Renal cortex interstitium (tissue), 11 donors: ENCODE measurements around the gene IYD. TPM values are rescaled to one million over a fixed set of nuclear protein-coding genes. Genes with fewer than 3 reads are reported as not detected.
"Not testable (repeated sequence)": the region's sequence is repeated elsewhere in the genome, so short reads cannot be mapped to it uniquely, and the experiment has no call there.

Source experiments
- DNase-seq, 11 donors: peaks; one replicate each; pipeline ENCODE4 v3.0.0-alpha.2; 2013; ENCODE audit warnings: low read depth in 9 of 11, low spot score in 4 of 11; ENCODE audit errors: extremely low read depth in 1 of 11
- polyA plus RNA-seq, 3 donors: library from polyadenylated mRNA; unstranded; fragments of 120-200 nt; gene quantifications; one replicate each; pipeline ENCODE4 v1.2.1, GENCODE V29; 2013; ENCODE audit not compliant: insufficient read length in 3 of 3

IYD gene
- polyA plus RNA-seq, 3 donors = 4.0 to 8.2 (median 4.6) TPM

DNA sequence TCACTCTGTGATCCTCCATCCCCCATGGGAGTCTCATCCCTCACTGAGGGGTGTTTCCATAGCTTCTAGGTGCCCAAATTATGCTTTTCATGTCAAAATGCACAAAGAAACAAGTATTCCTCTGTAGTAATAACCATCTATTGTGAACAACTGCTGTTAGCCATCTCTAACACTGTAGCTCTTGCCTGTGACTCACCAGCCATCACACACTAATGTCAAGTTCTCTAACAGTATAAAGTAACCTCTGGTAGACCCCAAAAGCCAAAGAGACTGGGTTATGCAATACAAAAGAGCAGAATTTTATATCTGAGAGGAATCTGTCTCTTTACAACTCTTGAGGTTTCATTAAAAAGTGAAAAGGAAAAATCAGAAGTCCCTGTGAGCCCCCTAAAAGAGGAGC lies 25.4 kb upstream of the IYD start:
- no peak for DNase-seq

DNA sequence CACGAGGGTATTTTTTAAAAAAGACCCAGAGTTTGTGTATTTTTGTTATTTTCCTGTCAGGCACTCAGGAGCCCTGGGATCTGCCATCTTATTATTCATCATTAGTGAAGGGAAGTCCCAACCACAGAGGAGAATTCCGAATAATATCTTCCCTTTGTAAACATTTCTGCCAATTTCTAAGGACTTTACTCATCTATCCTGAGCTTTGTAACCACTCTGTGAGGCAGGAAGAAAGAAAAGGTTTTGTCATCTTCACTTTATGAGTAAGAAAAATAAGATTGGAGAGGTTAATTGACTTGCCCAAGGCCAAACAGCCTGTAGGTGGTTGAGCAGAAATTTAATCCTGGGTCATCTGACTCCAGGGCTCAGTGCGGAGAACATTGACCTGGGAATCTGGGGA lies 23.0 kb upstream of the IYD start:
- DNase-seq = no peak

DNA sequence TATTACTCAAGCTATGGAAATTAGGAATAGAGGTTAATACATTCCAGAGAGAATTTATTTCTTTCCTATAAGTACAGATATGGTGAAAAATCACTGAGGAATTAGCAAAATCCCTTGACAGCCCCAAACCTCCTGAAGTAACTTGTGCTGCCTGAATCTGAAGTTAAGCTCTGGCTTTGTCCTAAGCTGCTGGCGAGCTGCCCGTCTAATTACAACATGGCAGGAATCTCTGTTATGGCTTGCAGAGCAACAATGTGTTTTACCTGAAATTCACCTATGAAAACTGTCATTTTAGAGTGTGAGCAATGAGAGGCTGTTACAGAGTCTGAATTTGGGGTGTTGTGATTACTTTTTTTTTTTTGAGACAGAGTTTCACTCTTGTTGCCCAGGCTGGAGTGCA lies 22.5 kb upstream of the IYD start:
- DNase-seq = no peak

DNA sequence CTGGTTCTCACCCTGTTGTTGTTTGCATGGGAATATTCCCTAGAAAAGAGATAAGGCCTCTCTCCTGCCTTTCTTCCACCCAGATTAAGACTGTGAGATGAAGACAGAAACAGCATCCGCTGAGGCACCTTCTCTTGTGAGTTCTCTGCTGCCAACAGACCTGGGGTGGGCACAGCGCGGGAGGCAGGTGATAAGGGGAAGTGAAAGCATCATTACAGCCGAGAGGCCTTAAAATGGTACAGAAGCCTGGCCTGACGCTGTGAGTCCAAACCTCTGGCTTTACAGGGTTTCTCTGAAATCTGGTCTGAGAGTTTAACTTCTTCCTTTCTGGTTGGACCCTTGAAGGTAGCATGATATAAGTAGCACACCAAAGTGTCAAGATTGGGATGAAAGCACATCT lies 21.0 kb upstream of the IYD start:
- DNase-seq = no peak

DNA sequence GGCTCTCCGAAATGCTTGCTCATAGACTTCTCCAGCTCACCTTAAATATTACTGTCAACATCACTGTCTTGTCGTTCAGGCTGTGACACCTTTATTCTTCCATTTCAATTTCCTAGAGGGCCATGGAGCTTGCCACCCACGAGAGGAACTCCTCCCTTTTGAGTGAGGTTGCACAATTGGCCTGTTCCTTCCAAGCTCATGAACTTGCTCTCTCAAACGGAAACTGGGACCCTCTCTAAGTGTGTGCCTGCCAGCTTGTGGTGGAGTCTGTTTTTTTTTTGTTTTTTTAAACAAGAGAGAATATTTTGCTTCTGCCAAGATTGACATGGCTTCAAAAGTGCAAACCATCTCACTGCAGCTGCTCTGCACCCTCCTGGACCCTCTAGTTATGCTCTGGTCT lies 19.3 kb upstream of the IYD start:
- DNase-seq = no peak

DNA sequence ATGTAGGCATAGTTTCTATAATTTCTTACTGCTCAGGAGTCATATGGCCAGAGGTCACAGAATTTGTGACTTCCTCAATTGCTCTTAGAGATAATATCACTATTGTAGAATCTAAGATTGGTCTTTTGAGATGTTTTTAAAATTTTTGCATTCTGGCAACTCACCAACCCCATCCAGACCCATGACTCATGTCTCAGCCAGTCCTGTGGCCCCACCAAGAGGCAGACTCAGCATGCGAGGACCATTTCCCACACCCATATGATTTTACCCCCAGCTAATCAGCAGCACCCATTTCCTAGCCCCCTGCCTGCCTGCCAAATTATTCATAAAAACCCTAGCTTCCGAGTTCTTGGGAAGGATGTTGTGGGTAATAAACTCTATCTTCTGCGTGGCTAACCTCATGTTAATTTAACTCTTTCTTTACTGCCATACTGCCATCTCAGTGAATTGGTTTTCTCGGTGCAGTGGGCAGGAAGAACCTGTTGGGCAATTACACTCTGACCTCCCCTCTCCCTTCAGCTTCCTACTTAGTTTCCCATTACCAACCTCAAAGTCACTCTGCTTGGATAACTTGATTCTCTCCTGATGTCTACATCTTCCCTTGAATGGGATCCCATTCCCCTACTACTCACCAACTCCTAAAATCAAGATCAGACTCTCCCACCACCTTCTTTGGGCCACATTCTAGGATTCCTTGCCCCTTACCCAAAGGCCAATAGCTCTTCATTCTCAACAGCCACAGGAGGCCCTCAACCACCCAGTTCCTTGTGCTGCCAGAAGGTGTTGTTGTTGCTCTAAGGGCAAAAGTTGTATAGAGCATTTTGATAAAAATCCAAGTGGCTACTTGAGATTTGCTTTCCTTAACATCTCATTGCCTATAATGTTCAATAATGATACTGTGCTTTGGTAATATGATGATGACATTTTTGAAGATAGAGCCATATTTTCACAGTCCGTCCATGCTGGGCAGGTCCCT lies 16.2 kb upstream of the IYD start:
- no peak for DNase-seq

DNA sequence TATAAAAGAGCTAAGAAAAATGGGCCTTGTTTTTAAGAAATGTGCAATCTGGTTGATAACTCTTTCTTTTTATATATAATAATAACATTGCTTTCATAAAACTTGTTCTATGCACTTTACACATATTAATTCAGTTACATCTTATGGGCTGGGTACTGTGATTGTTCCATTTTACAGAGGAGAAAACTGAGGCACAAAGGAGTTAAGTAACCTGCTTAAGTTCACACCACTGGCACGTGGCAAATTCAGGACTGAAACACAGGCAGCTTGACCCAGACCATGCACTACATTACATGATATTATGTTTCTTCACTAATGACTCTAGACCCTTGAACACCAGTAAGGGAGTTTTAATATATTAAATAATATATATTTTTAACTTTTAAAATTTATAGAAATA lies 15.4 kb upstream of the IYD start:
- DNase-seq = no peak

DNA sequence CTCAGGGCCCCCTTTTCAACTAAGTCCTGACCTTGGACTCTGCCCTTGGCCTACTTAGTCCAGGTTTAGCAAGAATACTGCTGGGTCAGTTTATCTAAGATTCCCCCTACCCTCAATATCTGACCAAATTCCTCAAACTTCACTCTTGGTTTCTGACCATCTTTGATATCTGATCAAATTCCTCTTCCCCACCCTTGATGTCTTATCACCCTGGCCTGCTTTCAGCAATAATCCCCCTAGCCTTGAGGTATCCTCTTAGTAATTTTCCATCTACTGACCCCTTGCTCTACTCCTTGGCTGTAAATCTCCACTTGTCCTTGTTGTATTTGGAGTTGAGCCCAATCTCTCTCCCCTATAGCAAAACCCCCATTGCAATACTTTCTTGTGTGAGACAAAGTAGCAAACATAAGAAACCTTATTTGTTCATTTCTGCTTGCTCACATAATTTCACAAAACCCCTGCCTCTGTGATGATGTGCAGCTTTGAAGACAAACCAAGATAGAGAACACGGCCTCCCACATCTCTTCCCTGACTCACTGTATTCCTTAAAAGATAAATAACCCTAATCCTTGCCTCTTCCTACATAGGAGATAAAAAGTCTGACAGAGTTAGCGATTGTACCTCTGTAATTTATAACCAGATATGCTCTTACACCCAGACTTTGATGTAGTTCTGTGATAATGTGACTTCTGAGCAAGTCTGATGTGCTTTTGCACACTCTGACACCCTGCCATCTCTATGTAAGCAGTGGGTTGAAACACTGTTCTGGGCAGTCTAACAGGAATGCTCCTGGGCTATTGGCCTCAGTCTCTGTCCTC lies 13.8 kb upstream of the IYD start:
- peak in 2 of 11 donors; percentile 3 to 13 for DNase-seq

DNA sequence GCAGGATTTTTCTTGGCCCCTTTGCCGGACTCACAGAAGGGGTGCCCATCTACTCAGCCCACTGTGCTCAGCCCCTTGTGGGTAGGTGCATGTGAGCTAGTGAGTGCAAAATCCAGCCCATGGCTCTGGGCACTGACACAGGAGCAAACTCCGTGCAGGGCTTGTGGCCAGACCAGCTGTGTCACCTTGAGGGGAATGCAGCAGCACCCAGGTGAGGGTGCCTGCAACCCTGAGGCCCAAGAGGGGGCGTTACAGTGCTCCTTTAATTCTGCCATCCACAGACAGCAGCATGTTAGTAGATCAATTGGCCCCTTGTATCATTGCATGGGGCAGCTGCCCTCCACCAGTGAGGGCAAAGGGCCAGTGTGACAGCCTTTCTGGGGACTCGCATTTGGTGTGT lies 12.9 kb upstream of the IYD start:
- DNase-seq = no peak

DNA sequence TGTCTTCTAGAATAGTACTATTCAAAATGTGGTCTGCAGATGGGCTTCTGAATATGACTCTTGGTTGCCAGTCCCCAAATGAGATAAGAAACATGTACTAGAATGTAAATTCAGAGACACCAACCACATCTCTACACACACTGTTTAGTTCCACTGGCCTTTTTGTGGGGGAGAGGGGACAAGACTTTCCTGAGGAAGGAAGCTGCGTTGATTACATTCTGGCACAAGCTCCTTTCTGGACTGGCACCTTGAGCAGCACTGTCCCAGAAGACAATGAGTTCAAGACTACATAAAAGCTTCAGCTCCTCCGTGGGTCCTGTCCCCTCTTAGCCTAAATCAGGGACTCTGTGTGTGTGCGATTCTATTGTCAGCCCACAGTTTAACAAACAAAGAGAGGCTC lies 6.9 kb upstream of the IYD start:
- DNase-seq = no peak

DNA sequence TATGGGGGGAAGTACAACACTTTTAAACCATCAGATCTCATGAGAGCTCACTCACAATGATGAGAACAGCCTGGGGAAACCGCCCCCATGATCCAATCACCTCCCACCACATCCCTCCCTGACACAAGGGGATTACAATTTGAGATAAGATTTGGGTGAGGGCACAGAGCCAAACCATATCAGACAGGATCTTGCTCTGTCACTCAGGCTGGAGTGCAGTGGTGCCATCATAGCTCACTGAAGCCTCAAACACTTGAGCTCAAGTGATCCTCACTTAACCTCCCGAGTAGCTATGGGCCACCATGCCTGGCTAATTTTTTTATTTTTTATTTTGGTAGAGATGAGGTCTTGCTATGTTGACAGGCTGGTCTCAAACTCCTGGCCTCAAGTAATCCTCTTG lies 5.1 kb upstream of the IYD start:
- DNase-seq = no peak

DNA sequence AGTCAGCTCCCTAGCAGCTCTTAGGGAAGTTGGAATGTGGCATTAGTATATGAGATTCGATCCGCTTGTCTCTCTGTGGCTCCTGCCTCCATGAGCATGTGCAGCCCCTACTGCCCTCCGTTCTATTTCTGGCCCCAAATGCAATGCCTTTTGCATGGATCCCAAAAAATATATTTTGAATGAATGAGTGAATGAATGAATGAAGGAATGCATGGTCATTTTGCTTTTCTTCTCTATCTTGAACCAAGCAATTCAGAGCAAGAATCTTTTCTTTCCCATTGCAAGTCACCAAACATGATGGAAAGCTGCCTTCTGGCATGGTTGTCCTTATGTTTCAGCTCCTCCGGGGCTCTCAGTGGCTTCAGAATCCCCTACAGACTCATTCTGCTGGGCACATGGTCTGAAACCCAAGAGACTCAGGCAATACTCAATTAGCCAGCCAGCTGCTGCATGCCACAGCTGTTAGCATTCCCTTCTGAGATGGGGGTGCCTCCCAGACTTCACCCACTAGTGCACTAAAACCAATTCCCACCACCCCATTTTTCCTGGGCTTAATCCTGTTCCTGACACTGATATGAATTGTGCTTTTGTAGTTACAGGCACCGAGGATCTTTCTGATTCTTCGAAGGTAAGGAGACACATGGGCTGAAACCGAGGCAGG lies 2.6 kb upstream of the IYD start:
- DNase-seq = no peak

DNA sequence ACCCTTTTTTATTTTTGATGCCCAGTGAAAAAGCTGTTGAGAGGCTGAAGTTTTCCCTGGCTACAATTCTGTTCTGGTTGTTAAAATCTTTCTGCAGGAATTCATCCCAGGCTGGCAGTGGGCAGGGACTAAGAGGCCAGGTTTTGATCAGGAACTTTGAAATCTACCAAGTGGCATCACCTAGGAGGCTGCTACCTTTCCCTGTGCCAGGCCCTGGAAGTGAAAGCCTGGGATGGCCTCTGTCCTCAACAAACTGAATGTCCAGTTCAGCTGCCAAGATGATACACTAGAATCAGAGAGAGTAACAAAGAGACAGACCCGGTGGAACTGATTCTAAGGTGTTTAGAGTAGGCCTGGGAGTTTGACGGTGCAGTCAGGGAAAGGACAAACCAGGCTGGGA lies 596 bp downstream of the IYD start:
- DNase-seq = no peak

DNA sequence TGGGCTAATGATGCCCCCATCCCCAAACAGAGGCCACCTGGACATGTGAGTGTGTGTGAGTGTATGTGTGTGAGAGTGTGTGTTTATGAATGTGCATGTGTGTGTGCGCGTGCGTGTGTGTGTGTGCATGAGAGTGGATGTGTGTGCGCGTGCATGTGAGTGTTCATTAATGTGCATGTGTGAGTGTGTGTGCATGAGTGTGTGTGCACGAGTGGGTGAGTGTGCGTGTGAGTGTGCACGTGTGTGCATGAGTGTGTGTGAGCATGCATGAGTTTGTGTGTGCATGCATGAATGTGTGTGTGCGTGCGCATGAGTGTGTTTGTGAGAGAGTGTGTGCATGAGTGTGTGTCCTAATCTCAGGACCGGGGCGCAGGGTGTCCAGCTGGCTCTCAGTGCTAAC lies 1.3 kb downstream of the IYD start:
- DNase-seq = no peak

DNA sequence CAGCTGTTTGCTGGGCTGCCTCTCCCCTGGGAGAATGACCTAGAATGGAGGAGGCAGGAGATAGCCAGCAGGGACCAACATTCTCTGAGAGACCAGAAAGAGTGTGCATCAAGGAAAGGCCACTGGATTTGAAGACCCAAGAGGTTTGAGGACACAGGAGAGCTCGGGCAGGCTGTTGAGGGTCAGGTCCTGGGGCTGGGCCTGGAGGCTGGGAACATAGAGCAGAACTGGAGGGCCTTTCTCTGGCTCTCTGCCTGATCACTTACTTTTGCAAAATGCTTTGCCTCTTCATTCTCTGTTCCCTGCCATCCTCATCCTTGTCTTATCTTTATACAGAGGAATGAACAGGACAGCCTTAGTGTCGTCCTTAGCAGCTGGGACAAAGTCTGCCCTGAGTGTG lies 2.5 kb downstream of the IYD start:
- DNase-seq = no peak

DNA sequence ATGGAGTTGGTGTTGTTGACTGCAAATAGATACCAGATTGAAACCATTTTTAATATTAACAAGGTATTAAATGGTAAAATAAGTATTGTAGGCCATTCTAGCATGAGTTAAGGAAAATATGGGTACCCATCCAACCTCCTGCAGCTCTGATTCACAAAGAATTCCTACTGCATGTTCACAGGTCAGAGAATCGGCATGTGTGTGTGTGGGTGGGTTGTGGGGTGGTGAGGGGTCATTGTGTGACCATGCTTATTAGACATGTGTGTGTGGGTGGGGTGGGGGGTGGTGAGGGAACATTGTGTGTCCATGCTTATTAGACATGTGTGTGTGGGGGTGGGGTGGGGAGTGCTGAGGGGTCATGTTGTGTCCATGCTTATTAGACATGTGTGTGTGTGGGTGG lies 3.2 kb downstream of the IYD start:
- no peak for DNase-seq

DNA sequence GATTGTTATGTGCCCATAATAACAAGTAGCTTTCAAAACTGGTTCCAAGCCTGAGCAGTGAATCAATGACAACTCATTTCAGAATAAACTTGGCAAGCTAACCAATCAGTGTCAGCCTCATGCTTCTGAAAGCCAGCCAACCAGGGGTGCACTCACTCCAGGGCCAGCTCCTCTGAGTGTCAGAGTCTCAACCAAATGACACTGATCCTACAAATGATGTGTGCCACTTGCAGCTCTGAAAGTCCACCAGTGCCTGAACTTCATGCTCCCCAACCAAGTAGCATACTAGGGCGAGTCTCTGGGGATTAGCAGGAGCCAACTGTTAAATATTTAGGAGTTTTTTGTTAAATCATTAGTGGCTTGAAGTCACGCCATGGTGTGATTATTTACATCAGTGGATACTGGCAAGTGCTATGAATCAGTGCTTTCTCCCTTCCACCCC lies 4.5 kb downstream of the IYD start:
- DNase-seq = no peak

DNA sequence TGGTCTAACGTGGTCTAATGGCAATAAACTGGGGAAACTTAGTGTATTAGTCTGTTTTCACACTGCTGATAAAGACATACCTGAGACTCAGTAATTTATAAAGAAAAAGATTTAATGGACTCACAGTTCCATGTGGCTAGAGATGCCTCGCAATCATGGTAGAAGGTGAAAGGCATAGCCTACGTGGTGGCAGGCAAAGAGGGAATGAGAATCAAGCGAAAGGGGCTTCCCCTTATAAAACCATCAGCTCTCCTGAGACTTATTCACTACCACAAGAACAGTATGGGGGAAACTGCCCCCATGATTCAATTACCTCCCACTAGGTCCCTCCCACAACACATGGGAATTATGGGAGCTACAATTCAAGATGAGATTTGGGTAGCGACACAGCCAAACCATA lies 5.5 kb downstream of the IYD start:
- DNase-seq = not testable (repeated sequence)

DNA sequence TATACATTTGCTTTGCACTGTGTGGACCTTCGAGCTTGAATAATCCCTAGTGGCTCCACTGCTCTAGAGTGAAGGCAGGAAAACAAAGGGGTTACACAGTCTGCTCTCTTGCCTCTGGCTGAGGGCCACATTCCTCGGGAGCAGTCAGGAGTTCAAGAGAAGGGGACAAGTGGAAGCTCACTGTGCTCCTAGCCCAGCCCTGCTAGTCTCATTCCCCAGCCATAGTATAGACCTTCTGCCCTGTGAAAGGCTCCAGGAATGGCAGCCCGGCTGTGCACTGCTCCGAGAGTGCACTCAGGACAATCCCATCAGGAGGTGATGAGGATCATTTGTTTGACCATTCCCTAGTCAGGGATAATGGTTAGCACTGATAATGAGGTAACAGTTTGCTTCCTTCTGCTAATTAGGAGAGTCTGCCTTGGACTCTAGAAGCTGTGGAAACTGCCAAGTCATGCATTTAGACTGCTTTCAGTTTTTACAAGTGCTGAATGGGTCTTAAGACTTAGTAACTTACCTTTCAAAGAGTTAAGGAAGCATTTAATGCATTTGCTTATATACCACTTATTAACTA lies 8.5 kb downstream of the IYD start:
- DNase-seq = peak in 10 of 11 donors; percentile 37 to 83 (median 61)
